Vagina (tissue), 2 donors: Measurements from ENCODE around the gene SBF2.

ENCODE experiments used
- CTCF ChIP-seq, 3 experiments: fragments of 450-650 bp in 2 of 3; fragments of 200-600 bp in 1 of 3; sonication (generic) in 1 of 3; IDR thresholded peaks; one replicate each; pipeline ENCODE4 v1.5.1; 2017 to 2019; ENCODE audit warnings: antibody characterized with exemption in 3 of 3, mild to moderate bottlenecking in 2 of 3, moderate library complexity in 2 of 3
- POLR2A ChIP-seq, 2 donors: fragments of 450-650 bp; IDR thresholded peaks; one replicate each; pipeline ENCODE4 v1.6.1; 2017; ENCODE audit warnings: antibody characterized with exemption in 2 of 2, mild to moderate bottlenecking in 2 of 2, moderate library complexity in 2 of 2

GRCh38 chr11:10192036-10192435 is 102.0 kb downstream of the SBF2 start:
- TF ChIP-seq CTCF (IDR thresholded peaks at IDR 0.05) (no peak), POLR2A (IDR thresholded peaks at IDR 0.05) (no peak)
